Panc1 (cell line): ENCODE results near the gene FOXM1. TPM values are rescaled to one million over a fixed set of nuclear protein-coding genes. Genes with fewer than 3 reads are reported as not detected.
"Not testable (repeated sequence)": the region's sequence is repeated elsewhere in the genome, so short reads cannot be mapped to it uniquely, and the experiment has no call there.

Experiments used
- ATAC-seq: fragments of 200-7000 bp; cut with Tn5 transposase; 2 replicates; pipeline ENCODE4 v1.9.1; 2020; ENCODE audit warnings: mild to moderate bottlenecking, moderate library complexity
- BruUV-seq: library from RNA; stranded (reverse); fragments of 400-500 nt; replicated peaks from 2 replicates; lab custom pipeline; 2021; lab: Mats Ljungman, UMichigan
- CTCF ChIA-PET: fragments of 300-600 bp; sonication (Branson Sonifier 250); formaldehyde crosslinking; loops from one replicate; lab custom pipeline; 2022; ENCODE audit warnings: antibody characterized with exemption; lab: Charles Lee
- POLR2A ChIA-PET: fragments of 300-600 bp; sonication (Branson Sonifier 250); formaldehyde crosslinking; loops from one replicate; lab custom pipeline; 2022; ENCODE audit warnings: antibody characterized with exemption; lab: Charles Lee
- DNase-seq: peaks from one replicate; pipeline ENCODE4 v3.0.0-alpha.2; 2010; ENCODE audit warnings: low read depth, low spot score
- H3K27ac ChIP-seq: 2 replicates; pipeline ENCODE4 v1.5.1; 2011; ENCODE audit warnings: mild to moderate bottlenecking, low read length, inconsistent platforms
- H3K27me3 ChIP-seq: fragments of 200-500 bp; sonication (Bioruptor generic); 2 replicates; pipeline ENCODE4 v1.6.0; 2014; ENCODE audit warnings: low read length, inconsistent platforms; ENCODE audit not compliant: control insufficient read depth, insufficient read depth
- H3K36me3 ChIP-seq: fragments of 200-500 bp; sonication (Bioruptor generic); 2 replicates; pipeline ENCODE4 v1.5.1; 2014; ENCODE audit warnings: inconsistent platforms, mild to moderate bottlenecking, low read length, moderate library complexity; ENCODE audit not compliant: control insufficient read depth, insufficient read depth
- H3K4me1 ChIP-seq: 2 replicates; pipeline ENCODE4 v1.5.1; 2011; ENCODE audit warnings: inconsistent platforms, mild to moderate bottlenecking, low read length, moderate library complexity; ENCODE audit not compliant: control insufficient read depth, insufficient read depth
- H3K4me3 ChIP-seq, 2 experiments: 2 replicates each; pipeline ENCODE4 v1.5.1; 2011 to 2012; ENCODE audit warnings: low read depth in 2 of 2, low read length in 2 of 2, mild to moderate bottlenecking in 2 of 2, inconsistent platforms in 1 of 2, moderate library complexity in 1 of 2
- H3K9me3 ChIP-seq: fragments of 200-500 bp; sonication (Bioruptor generic); 2 replicates; pipeline ENCODE4 v1.5.1; 2014; ENCODE audit warnings: low read depth, mild to moderate bottlenecking, inconsistent platforms, low read length, moderate library complexity; ENCODE audit not compliant: control insufficient read depth, insufficient read depth
- CTCF ChIP-seq: fragments of 450-650 bp; IDR thresholded peaks from 2 replicates; pipeline ENCODE4 v1.5.1; 2017; ENCODE audit warnings: mild to moderate bottlenecking
- POLR2AphosphoS5 ChIP-seq: IDR thresholded peaks from 2 replicates; pipeline ENCODE4 v1.6.1; 2012; ENCODE audit warnings: mild to moderate bottlenecking, low read depth, low read length, moderate library complexity
- REST ChIP-seq, 2 experiments: IDR thresholded peaks; 2 replicates each; pipeline ENCODE4 v1.6.1; 2011 to 2012; ENCODE audit warnings: low read depth in 2 of 2, control low read depth in 1 of 2, low read length in 1 of 2, mild to moderate bottlenecking in 1 of 2, moderate library complexity in 1 of 2; ENCODE audit not compliant: insufficient read depth in 1 of 2
- SIN3A ChIP-seq: IDR thresholded peaks from 2 replicates; pipeline ENCODE4 v1.6.1; 2012; ENCODE audit warnings: low read depth, mild to moderate bottlenecking, low read length, moderate library complexity, borderline replicate concordance; ENCODE audit not compliant: insufficient read depth
- TCF7L2 ChIP-seq: IDR thresholded peaks from 2 replicates; pipeline ENCODE4 v1.6.1; 2011; ENCODE audit warnings: mild to moderate bottlenecking, low read depth, low read length, inconsistent platforms
- in situ Hi-C: cut with HindIII; loops from 2 replicates; pipeline ENCODE4 v1.10.0; 2016; ENCODE audit warnings: low sequenced_read_pairs, low pct_unique_long_range_greater_than_20kb
- intact Hi-C: fragments of 100-400 bp; cut with micrococcal nuclease; formaldehyde crosslinking; loops from one replicate; pipeline ENCODE4 v1.10.0; 2022; ENCODE audit not compliant: unreplicated experiment
- total RNA-seq: library from RNA; stranded (reverse); gene quantifications from one replicate; pipeline ENCODE4 v1.2.1, GENCODE V29; 2021; ENCODE audit not compliant: unreplicated experiment

The FOXM1 gene
- total RNA-seq, 1 experiment from 2014 or later = 71.2 TPM

DNA sequence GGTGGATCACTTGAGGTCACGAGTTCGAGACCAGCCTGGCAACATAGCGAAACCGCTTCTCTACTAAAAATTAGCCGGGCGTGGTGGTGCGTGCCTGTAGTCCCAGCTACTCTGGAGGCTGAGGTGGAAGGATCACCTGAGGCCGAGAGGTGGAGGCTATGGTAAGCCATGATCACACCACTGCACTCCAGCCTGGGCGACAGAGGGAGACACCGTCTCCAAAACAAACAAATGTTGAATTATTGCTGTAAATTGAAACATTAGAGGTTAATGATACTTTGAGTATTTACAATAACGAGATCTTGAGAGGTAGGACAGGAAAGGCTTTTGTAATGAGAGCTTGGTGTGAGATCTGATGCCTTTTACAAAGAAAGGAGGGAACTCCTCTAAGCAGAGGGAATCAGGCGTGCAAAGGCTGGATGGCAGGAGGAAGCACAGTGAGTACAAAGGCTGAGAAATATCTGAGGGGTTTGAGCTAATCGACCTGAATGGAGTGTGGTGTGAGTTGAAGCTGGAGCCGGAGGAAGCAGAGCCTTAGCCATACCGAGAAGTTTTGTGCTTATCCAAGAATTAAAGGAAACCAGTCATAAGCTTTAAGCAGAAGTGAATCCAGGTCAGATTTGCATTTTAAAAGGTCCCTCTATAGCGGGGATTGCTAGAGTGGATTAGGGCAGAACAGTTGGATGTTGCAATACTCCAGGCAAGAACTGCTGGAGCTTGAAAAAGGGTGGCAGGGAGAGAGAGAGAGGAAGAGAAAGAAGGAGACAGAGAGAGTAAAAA, 1.2 kb upstream of the FOXM1 start:
- POLR2A ChIA-PET = no interaction called here
- Histone ChIP-seq H3K4me3 (peak overlapping the region; percentile 83 to 95), H3K9me3 (no peaks in the 10 kb centered on the region), H3K4me1 (peaks cover 7% of the 10 kb centered on the region), H3K36me3 (no peaks in the 10 kb centered on the region; the same call in none of the 2 replicates), H3K27ac (peak overlapping the region; percentile 98), H3K27me3 (no peaks in the 10 kb centered on the region)
- ATAC-seq (no peak), DNase-seq (no peak)
- intact Hi-C loops = no loop called here
- CTCF ChIA-PET = no interaction called here
- no TSS peak for BruUV-seq
- TF ChIP-seq TCF7L2 (no peak), POLR2AphosphoS5 (no peak), CTCF (no peak), REST (IDR thresholded peaks at IDR 0.05; ENCODE audit: insufficient read depth in 1 of 2, low read depth in 2 of 2, low read length in 1 of 2) (no peak), SIN3A (no peak)
- in situ Hi-C loops = no loop called here

- peak; percentile 39; the same call in 1 of the 2 replicates for TF ChIP-seq SIN3A
- TF ChIP-seq TCF7L2 = no peak
- TF ChIP-seq POLR2AphosphoS5 = no peak
- no peak for TF ChIP-seq REST (IDR thresholded peaks at IDR 0.05; ENCODE audit: insufficient read depth in 1 of 2, low read depth in 2 of 2, low read length in 1 of 2)
Measured at GRCh38 chr12:2876431-2877046, 435 bp downstream of the FOXM1 start.

GRCh38 chr12:2868986-2869632, 7.9 kb downstream of the FOXM1 start:
- CTCF ChIA-PET = interaction anchor here (0.6 to 0.7 kb wide), 2 partner anchors 22 to 76 kb away, joined by 3 to 4 read pairs; no protein-coding TSS in a partner anchor
- in situ Hi-C loops = not testable (repeated sequence)

More at GRCh38 chr12:2876431-2877046, 435 bp downstream of the FOXM1 start:
- H3K4me3 ChIP-seq = peak overlapping the region; percentile 83 to 95
- CTCF ChIA-PET = interaction anchor here (0.8 kb wide), 1 partner anchor 197 kb away, joined by 3 read pairs; no protein-coding TSS in a partner anchor
- no TSS peak for BruUV-seq
- in situ Hi-C loops (no loop called here), intact Hi-C loops (no loop called here)
- H3K9me3 ChIP-seq = no peaks in the 10 kb centered on the region
- peak; percentile 85 for ATAC-seq
- H3K4me1 ChIP-seq = peaks cover 7% of the 10 kb centered on the region
- POLR2A ChIA-PET = interaction anchor here (0.7 kb wide), 1 partner anchor 96 kb away, joined by 9 read pairs; no protein-coding TSS in a partner anchor
- no peak for DNase-seq
- H3K27me3 ChIP-seq = no peaks in the 10 kb centered on the region
- peak overlapping the region; percentile 96 for H3K27ac ChIP-seq
- peaks cover 5% of the 10 kb centered on the region for H3K36me3 ChIP-seq

More at GRCh38 chr12:2868986-2869632, 7.9 kb downstream of the FOXM1 start:
- H3K36me3 ChIP-seq, H3K9me3 ChIP-seq, H3K4me1 ChIP-seq, intact Hi-C loops, BruUV-seq, H3K4me3 ChIP-seq, DNase-seq, H3K27me3 ChIP-seq, ATAC-seq, H3K27ac ChIP-seq: not testable (repeated sequence)
- POLR2A ChIA-PET = interaction anchor here (0.7 kb wide), 1 partner anchor 24 kb away, joined by 7 read pairs; no protein-coding TSS in a partner anchor
